GM12801 (cell line): ENCODE data around the gene TRAF2.

Experiments
- TF ChIP-seq, protein P1 (sequence below): IDR thresholded peaks from one replicate; pipeline ENCODE4 v1.5.1; 2011; ENCODE audit warnings: control low read depth; ENCODE audit not compliant: insufficient read length; ENCODE audit errors: extremely low read depth

Gene TRAF2

GRCh38 chr9:136920734-136921231 is 34.5 kb downstream of the TRAF2 start:
- TF ChIP-seq, protein P1, sequence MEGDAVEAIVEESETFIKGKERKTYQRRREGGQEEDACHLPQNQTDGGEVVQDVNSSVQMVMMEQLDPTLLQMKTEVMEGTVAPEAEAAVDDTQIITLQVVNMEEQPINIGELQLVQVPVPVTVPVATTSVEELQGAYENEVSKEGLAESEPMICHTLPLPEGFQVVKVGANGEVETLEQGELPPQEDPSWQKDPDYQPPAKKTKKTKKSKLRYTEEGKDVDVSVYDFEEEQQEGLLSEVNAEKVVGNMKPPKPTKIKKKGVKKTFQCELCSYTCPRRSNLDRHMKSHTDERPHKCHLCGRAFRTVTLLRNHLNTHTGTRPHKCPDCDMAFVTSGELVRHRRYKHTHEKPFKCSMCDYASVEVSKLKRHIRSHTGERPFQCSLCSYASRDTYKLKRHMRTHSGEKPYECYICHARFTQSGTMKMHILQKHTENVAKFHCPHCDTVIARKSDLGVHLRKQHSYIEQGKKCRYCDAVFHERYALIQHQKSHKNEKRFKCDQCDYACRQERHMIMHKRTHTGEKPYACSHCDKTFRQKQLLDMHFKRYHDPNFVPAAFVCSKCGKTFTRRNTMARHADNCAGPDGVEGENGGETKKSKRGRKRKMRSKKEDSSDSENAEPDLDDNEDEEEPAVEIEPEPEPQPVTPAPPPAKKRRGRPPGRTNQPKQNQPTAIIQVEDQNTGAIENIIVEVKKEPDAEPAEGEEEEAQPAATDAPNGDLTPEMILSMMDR = no peak

GRCh38 chr9:136921307-136921706 is 35.0 kb downstream of the TRAF2 start:
- TF ChIP-seq, protein P1 = no peak

- TF ChIP-seq, protein P1 = no peak
Measured at GRCh38 chr9:136921718-136922117, 35.4 kb downstream of the TRAF2 start.

DNA sequence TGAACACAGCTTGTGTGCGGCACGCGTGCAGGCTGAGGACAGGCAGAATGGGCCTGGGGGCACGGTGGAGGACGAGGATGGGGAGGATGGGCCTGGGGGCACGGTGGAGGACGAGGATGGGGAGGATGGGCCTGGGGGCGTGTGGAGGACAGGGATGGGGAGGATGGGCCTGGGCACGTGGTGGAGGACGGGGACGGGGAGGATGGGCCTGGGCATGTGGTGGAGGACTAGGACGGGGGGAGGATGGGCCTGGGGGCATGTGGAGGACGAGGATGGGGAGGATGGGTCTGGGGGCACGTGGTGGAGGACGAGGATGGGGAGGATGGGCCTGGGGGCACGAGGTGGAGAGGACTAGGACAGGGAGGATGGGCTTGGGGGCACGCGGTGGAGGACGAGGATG is 36.2 kb downstream of the TRAF2 start:
- TF ChIP-seq, protein P1 = no peak

DNA sequence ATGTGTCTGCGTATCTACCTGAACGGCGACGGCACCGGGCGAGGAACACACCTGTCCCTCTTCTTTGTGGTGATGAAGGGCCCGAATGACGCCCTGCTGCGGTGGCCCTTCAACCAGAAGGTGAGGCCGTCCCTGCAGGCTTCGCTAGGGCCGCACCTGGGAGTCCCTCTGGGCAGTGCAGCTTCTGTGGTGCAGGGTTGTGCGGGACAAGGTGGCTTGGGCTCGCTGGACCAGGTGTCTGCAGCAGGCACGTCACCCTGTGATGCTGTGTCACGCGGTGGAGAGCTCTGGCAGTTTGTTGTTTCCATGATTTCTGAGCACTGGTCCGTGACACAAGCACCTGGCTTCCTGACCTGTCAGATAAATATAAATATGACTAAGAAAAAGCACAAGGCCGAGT is 37.6 kb downstream of the TRAF2 start:
- TF ChIP-seq, protein P1 = no peak

- TF ChIP-seq, protein P1 = no peak
Measured at GRCh38 chr9:136925414-136926153, 39.3 kb downstream of the TRAF2 start.

DNA sequence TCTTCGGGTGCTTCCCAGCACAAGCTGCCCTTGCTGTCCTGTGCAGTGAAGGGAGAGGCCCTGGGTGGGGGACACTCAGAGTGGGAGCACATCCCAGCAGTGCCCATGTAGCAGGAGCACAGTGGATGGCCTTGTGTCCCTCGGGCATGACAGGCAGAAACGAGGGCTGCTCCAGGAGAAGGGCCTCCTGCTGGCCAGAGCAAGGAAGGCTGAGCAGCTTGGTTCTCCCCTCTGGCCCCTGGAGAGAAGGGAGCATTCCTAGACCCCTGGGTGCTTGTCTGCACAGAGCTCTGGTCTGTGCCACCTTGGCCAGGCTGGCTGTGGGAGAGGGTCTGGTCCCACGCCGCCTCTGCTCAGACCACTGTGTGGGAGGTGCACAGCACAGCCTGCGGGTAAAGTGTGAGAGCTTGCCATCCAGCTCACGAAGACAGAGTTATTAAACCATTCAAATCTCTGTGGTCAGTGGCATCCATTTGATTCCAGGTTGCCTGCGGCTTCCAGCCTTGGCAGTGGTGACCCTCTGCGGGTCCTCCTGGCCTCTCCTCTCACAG is 39.9 kb downstream of the TRAF2 start:
- TF ChIP-seq, protein P1 = no peak
